LNCaP clone FGC (cell line): Measurements from ENCODE around the gene CCL17.

Source experiments
- DNase-seq: peaks from one replicate; pipeline ENCODE4 v3.0.0-alpha.2; 2011; ENCODE audit warnings: low read depth
- H3K4me3 ChIP-seq: 2 replicates; pipeline ENCODE4 v1.5.1; 2011; ENCODE audit warnings: mild to moderate bottlenecking, low read depth, low read length, control low read depth
- CTCF ChIP-seq: IDR thresholded peaks from 2 replicates; pipeline ENCODE4 v1.5.1; 2012; ENCODE audit warnings: mild to moderate bottlenecking; ENCODE audit not compliant: control insufficient read depth, insufficient read depth; ENCODE audit errors: extremely low read depth

The CCL17 gene

GRCh38 chr16:57422026-57422944, 17.7 kb downstream of the CCL17 start:
- H3K4me3 ChIP-seq = no peak overlapping the region
- TF ChIP-seq CTCF = peak; percentile 70
- peak; percentile 32 for DNase-seq

- H3K4me3 ChIP-seq = no peak overlapping the region
- DNase-seq = no peak
- TF ChIP-seq CTCF = no peak
Measured at GRCh38 chr16:57423152-57423551, 18.6 kb downstream of the CCL17 start.

GRCh38 chr16:57424583-57424982, 20.0 kb downstream of the CCL17 start:
- H3K4me3 ChIP-seq = no peak overlapping the region
- DNase-seq = no peak
- no peak for TF ChIP-seq CTCF

- no peak overlapping the region for H3K4me3 ChIP-seq
- TF ChIP-seq CTCF = no peak
- DNase-seq = no peak
Measured at GRCh38 chr16:57426356-57426755, 21.8 kb downstream of the CCL17 start.

- H3K4me3 ChIP-seq = no peak overlapping the region
- TF ChIP-seq CTCF = no peak
- no peak for DNase-seq
Measured at GRCh38 chr16:57427307-57427706, 22.7 kb downstream of the CCL17 start.

- TF ChIP-seq CTCF = no peak
- H3K4me3 ChIP-seq = no peak overlapping the region
- no peak for DNase-seq
Measured at GRCh38 chr16:57427824-57428223, 23.3 kb downstream of the CCL17 start.

GRCh38 chr16:57430955-57431354, 26.4 kb downstream of the CCL17 start:
- no peak for TF ChIP-seq CTCF
- H3K4me3 ChIP-seq = no peak overlapping the region
- DNase-seq = no peak
